NCI-H2196 treated with DMSO at 0.1 percent for 48 hours (cell line): ENCODE data around the gene WNT9B.

Source experiments
- DNase-seq: peaks from one replicate; lab custom pipeline; 2025; ENCODE audit not compliant: unreplicated experiment; lab: John Stamatoyannopoulos, UW

WNT9B gene

GRCh38 chr17:46853896-46854444 lies 2.6 kb downstream of the WNT9B start:
- DNase-seq, result no peak

GRCh38 chr17:46854515-46854914 lies 3.1 kb downstream of the WNT9B start:
- DNase-seq, result no peak

GRCh38 chr17:46854948-46855347 lies 3.6 kb downstream of the WNT9B start:
- no peak for DNase-seq

GRCh38 chr17:46857600-46857999 lies 6.2 kb downstream of the WNT9B start:
- DNase-seq, result no peak

GRCh38 chr17:46859996-46860395 lies 8.6 kb downstream of the WNT9B start:
- no peak for DNase-seq

- no peak for DNase-seq
Measured at GRCh38 chr17:46862949-46863348, 11.6 kb downstream of the WNT9B start.

- no peak for DNase-seq
Measured at GRCh38 chr17:46863383-46864121, 12.2 kb downstream of the WNT9B start.

- no peak for DNase-seq
Measured at GRCh38 chr17:46865100-46865499, 13.7 kb downstream of the WNT9B start.

GRCh38 chr17:46866325-46866724 lies 14.9 kb downstream of the WNT9B start:
- DNase-seq, result no peak

- no peak for DNase-seq
Measured at GRCh38 chr17:46866747-46867146, 15.4 kb downstream of the WNT9B start.

GRCh38 chr17:46868689-46869187 lies 17.4 kb downstream of the WNT9B start:
- DNase-seq, result no peak

GRCh38 chr17:46869296-46869695 lies 17.9 kb downstream of the WNT9B start:
- DNase-seq, result no peak

- no peak for DNase-seq
Measured at GRCh38 chr17:46869975-46870803, 18.8 kb downstream of the WNT9B start.

GRCh38 chr17:46872421-46872820 lies 21.0 kb downstream of the WNT9B start:
- DNase-seq, result no peak

- DNase-seq, result no peak
Measured at GRCh38 chr17:46873941-46874645, 22.7 kb downstream of the WNT9B start.

- no peak for DNase-seq
Measured at GRCh38 chr17:46874906-46875305, 23.5 kb downstream of the WNT9B start.

GRCh38 chr17:46875849-46876352 lies 24.5 kb downstream of the WNT9B start:
- DNase-seq, result peak; percentile 82

GRCh38 chr17:46876353-46876887 lies 25.0 kb downstream of the WNT9B start:
- peak; percentile 86 for DNase-seq

GRCh38 chr17:46876926-46877325 lies 25.5 kb downstream of the WNT9B start:
- no peak for DNase-seq

- DNase-seq, result no peak
Measured at GRCh38 chr17:46877466-46877865, 26.1 kb downstream of the WNT9B start.

GRCh38 chr17:46878055-46878454 lies 26.7 kb downstream of the WNT9B start:
- no peak for DNase-seq
